GM13977 (cell line): ENCODE data around the gene KNL1.

ENCODE experiments used
- DNase-seq: peaks from one replicate; pipeline ENCODE4 v3.0.0; 2012; ENCODE audit warnings: low spot score
- in situ Hi-C: fragments of 300-500 bp; cut with MboI; formaldehyde crosslinking; loops from one replicate; pipeline ENCODE4 v1.12.0; 2022; ENCODE audit warnings: low sequenced_read_pairs, low pct_unique_long_range_greater_than_20kb, mixed read lengths, inconsistent platforms; ENCODE audit not compliant: unreplicated experiment
- TF ChIP-seq, protein P1 (sequence below): IDR thresholded peaks from 2 replicates; pipeline ENCODE4 v1.5.1; 2012; ENCODE audit warnings: mild to moderate bottlenecking, control low read depth; ENCODE audit not compliant: insufficient read depth; ENCODE audit errors: extremely low read depth, missing control alignments

The KNL1 gene

DNA sequence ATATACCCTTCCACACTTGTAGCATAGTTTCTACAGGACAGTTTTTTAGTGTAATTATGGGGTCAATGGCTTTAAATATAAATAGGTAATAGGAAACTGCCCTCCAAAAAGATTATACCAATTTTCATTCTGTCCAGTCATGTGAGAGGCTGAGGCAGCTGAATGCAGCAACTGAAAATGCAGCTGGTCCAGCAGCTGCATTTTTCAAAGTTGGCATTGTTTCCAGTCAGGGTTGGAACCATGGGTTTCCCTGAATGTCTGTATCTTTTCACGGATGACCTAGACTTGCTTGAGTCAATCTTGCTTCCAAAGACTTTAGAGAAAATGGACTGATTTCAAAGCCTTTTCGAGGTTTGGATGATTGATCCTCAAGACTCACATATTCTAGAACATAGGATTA, 9.9 kb upstream of the KNL1 start:
- TF ChIP-seq, protein P1, sequence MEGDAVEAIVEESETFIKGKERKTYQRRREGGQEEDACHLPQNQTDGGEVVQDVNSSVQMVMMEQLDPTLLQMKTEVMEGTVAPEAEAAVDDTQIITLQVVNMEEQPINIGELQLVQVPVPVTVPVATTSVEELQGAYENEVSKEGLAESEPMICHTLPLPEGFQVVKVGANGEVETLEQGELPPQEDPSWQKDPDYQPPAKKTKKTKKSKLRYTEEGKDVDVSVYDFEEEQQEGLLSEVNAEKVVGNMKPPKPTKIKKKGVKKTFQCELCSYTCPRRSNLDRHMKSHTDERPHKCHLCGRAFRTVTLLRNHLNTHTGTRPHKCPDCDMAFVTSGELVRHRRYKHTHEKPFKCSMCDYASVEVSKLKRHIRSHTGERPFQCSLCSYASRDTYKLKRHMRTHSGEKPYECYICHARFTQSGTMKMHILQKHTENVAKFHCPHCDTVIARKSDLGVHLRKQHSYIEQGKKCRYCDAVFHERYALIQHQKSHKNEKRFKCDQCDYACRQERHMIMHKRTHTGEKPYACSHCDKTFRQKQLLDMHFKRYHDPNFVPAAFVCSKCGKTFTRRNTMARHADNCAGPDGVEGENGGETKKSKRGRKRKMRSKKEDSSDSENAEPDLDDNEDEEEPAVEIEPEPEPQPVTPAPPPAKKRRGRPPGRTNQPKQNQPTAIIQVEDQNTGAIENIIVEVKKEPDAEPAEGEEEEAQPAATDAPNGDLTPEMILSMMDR: no peak
- in situ Hi-C loops: no loop called here
- DNase-seq: no peak

DNA sequence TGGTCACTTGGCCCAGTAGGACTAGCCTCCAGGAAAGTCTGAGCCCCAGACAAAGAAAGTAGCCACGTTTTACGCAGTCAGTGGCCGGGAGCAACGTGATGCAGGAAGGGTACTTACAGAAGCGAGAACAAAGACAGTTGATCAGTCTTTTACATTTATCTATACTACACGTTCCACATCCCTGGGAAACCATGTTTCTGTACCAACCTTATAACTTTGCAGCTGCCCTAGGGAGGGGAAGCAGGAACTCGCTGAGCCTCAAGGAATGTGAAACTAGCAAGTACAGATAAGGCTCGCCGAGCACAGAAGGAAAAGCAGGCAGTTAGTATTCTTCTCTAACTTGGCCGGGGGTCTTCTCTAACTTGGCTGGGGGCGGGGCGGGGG, 3.4 kb upstream of the KNL1 start:
- in situ Hi-C loops: no loop called here

DNA sequence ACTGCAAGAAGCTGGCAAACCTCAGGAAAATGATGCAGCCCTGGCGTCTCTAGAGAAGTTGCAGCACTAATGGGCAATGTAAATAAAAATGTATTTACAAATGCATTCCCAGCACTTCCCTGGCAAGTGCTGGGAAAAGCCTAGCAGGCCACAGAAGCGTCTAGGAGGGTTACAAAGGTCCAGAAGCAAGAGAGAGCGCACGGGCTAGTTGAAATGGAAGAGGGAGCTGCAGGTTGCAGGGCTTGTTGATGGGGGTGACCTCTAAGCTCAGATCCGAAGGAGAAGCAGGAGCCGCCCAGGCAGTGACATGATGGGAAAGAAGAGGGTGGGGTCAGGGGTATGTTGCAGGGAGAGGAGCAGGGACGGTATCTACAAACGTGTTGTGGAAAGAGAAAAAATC, 2.7 kb upstream of the KNL1 start:
- in situ Hi-C loops: no loop called here
- TF ChIP-seq, protein P1: no peak

More for the DNA sequence above, 3.4 kb upstream of the KNL1 start:
- TF ChIP-seq, protein P1: no peak
- no peak for DNase-seq

DNA sequence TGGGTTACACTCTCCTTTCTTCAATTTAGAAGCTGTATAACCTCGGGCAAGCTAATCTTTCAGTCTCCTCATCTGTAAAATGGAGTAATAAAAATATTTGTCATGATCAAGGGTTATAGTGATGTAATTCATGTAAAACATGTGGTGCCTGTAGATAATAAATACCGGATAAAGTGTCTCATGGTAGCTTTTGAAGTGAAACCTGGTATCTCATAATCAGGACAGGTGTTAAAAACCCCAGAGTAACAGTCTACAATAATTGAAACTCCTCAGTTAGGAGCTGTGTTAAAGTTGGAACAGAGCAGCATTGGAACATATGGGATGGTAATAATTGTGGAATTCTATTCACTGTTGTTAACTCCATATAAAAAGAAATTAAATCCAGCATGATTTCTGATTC, 884 bp upstream of the KNL1 start:
- in situ Hi-C loops: no loop called here
- no peak for DNase-seq
- TF ChIP-seq, protein P1: no peak

More for the DNA sequence above, 2.7 kb upstream of the KNL1 start:
- DNase-seq: no peak

DNA sequence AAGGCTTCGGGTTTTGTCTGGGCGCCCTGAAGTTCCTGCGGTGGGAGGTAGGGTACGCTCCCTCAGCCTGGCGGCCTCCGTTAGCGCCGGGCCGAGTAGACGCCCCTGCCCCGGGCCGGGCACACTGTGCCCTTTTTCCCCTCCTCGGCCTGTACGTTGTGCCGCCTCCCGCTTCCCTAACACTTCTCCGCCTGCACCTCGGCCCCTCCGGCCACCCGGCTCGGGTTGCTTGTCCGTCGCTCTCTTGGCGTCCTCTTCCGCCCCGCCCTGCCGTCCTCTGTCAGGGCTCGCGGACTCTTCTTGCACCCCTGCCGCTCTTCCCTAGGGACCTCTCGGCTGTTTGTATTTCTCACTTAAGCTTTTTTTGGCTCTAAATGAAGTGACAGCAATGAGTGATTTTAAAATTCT, 384 bp downstream of the KNL1 start:
- DNase-seq: peak; percentile 63
- in situ Hi-C loops: no loop called here
- TF ChIP-seq, protein P1: no peak

DNA sequence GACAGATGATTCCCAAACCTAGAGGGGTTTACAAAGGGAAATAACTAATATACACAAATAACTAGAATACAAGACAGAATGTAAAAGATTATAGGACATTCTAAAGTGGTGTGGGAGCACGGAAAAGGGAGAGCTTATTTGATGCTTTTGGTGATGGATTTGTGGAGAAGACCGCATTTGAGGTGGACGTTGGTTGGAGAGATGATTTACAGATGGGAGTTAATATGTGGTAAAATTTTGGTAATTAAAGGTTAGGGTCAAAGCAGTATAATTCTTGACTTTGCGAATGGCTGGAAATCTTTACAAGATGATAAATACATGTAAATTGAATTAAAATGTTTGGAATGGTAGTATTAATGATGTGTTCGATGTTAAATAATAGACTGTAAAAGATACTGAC, 1.2 kb downstream of the KNL1 start:
- TF ChIP-seq, protein P1: no peak
- DNase-seq: no peak
- in situ Hi-C loops: no loop called here

DNA sequence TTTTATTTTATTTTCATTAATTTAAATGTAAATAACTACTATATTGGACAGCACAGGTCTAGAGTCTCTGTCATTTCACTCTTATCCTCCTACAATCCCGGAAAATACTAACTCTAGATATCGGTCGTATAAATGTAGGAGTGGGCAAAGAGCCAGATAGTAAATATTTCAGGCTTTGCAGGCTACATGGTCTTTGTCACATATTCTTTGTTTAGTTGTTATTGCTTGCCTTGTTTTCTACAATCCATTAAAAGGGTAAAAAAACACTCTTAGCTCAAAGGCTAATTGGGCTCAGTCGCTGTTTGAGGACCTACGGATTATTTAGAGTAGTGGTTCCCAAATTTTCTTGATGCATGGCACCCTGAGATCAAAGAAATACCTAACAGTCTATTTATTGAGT, 1.7 kb downstream of the KNL1 start:
- no peak for DNase-seq
- in situ Hi-C loops: no loop called here
- TF ChIP-seq, protein P1: no peak
